ENCODE measurements around the gene PRKCZ.

DNA sequence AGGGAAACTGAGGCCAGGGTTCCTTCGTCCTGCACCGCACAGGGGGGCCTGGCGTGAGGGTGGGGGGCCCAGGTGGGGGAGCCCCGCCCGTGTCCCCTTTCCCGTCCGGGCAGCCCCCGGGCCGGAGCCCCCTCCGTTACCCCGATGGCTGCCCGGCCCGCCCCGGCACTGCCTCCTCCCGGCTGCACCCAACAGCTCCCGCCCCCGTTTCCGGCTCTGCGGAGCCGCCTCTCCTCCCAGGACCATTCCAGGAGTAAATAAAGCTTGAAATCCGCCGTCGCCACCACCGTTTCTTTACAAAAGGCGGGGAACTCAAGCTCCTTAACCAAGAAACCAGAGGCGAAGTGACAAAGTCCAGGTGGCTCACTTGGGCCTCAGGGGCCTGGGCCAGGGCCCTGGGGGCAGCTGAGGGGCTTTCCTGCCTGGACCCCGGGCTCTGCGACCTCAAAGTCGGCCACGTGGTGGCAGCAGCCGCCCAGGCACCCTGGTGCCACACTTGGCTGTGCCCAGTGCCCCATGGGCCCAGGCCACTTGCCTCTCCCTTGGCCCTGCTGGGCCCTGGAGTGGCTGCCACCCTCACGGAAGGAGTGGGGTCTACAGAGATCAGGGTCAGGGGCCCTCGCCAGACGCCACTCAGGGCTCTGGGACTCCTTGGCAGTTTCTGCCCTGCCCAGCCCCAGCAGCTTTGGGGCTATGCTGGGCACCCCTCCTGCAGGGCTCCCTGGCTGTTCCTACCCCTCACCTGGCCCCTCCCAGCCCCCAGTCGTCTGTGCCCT is 144.9 kb downstream of the PRKCZ start:
- TF ChIP-seq POLR2A (IDR thresholded peaks at IDR 0.05), result peak; percentile 10
- TF ChIP-seq, protein P1, sequence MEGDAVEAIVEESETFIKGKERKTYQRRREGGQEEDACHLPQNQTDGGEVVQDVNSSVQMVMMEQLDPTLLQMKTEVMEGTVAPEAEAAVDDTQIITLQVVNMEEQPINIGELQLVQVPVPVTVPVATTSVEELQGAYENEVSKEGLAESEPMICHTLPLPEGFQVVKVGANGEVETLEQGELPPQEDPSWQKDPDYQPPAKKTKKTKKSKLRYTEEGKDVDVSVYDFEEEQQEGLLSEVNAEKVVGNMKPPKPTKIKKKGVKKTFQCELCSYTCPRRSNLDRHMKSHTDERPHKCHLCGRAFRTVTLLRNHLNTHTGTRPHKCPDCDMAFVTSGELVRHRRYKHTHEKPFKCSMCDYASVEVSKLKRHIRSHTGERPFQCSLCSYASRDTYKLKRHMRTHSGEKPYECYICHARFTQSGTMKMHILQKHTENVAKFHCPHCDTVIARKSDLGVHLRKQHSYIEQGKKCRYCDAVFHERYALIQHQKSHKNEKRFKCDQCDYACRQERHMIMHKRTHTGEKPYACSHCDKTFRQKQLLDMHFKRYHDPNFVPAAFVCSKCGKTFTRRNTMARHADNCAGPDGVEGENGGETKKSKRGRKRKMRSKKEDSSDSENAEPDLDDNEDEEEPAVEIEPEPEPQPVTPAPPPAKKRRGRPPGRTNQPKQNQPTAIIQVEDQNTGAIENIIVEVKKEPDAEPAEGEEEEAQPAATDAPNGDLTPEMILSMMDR (IDR thresholded peaks at IDR 0.05), result peak; percentile 89 to 99 (median 93)
- no peak for TF ChIP-seq EP300 (IDR thresholded peaks at IDR 0.05)
